C4-2B (cell line): ENCODE data around the gene NMS.

Source experiments
- ZFX ChIP-seq: fragments of 450-650 bp; IDR thresholded peaks from 2 replicates; pipeline ENCODE4 v1.6.1; 2017
- TF ChIP-seq, protein P1 (sequence below): fragments of 450-650 bp; conservative IDR thresholded peaks from 2 replicates; pipeline ENCODE4 v1.5.1; 2017; ENCODE audit warnings: mild to moderate bottlenecking

DNA sequence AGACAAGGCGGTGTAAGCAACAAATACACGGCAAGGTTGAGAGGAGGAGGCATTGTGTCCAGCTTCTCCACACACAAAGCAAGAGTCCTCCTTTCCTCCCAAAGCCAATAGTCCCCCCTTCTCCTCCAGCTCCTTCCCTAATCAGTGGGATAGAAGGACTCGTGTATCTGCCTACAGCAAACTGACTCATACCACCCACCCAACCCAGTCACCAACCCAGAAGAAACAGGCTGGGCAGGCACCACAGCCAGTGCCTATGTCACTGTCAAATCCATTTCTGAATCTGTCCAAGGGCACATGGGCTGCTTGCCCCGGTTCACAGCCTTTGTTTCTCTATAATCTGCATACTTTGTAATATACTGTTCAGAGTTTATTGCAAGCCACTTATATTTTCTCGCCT lies 19.2 kb upstream of the NMS start:
- TF ChIP-seq, protein P1, sequence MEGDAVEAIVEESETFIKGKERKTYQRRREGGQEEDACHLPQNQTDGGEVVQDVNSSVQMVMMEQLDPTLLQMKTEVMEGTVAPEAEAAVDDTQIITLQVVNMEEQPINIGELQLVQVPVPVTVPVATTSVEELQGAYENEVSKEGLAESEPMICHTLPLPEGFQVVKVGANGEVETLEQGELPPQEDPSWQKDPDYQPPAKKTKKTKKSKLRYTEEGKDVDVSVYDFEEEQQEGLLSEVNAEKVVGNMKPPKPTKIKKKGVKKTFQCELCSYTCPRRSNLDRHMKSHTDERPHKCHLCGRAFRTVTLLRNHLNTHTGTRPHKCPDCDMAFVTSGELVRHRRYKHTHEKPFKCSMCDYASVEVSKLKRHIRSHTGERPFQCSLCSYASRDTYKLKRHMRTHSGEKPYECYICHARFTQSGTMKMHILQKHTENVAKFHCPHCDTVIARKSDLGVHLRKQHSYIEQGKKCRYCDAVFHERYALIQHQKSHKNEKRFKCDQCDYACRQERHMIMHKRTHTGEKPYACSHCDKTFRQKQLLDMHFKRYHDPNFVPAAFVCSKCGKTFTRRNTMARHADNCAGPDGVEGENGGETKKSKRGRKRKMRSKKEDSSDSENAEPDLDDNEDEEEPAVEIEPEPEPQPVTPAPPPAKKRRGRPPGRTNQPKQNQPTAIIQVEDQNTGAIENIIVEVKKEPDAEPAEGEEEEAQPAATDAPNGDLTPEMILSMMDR: no peak
- no peak for TF ChIP-seq ZFX
